Upper lobe of left lung (tissue), 6 donors: ENCODE measurements around the gene PTPRN2. TPM values are rescaled to one million over a fixed set of nuclear protein-coding genes. Genes with fewer than 3 reads are reported as not detected.

Source experiments
- ATAC-seq, 2 donors: fragments of 200-7000 bp; cut with Tn5 transposase; one replicate each; pipeline ENCODE4 v1.9.1; 2022; ENCODE audit warnings: mild to moderate bottlenecking in 2 of 2, moderate library complexity in 2 of 2; ENCODE audit not compliant: low FRiP score in 2 of 2
- DNase-seq, 2 donors: peaks; one replicate each; pipeline ENCODE4 v3.0.0-alpha.2; 2019 to 2020
- H3K27ac ChIP-seq, 4 donors: fragments of 200-600 bp; sonication (generic); one replicate each; pipeline ENCODE4 v1.5.1; 2016 to 2019
- H3K27me3 ChIP-seq, 4 donors: fragments of 200-600 bp; sonication (generic); one replicate each; pipeline ENCODE4 v1.5.1; 2017 to 2019
- H3K36me3 ChIP-seq, 4 donors: fragments of 200-600 bp; sonication (generic); one replicate each; pipeline ENCODE4 v1.5.1; 2016 to 2019
- H3K4me1 ChIP-seq, 4 donors: fragments of 200-600 bp; sonication (generic); one replicate each; pipeline ENCODE4 v1.5.1; 2018 to 2019
- H3K4me3 ChIP-seq, 4 donors: fragments of 200-600 bp; sonication (generic); one replicate each; pipeline ENCODE4 v1.5.1; 2017 to 2019; ENCODE audit warnings: mild to moderate bottlenecking in 2 of 4, moderate library complexity in 1 of 4
- H3K9me3 ChIP-seq, 4 donors: fragments of 200-600 bp; sonication (generic); one replicate each; pipeline ENCODE4 v1.5.1; 2018 to 2019
- CTCF ChIP-seq, 6 experiments: fragments of 450-650 bp in 4 of 6; fragments of 200-600 bp in 2 of 6; sonication (generic) in 2 of 6; IDR thresholded peaks; one replicate each; pipeline ENCODE4 v1.5.1; 2016 to 2019; ENCODE audit warnings: antibody characterized with exemption in 6 of 6
- EP300 ChIP-seq, 4 donors: sonication (generic); formaldehyde crosslinking; IDR thresholded peaks; one replicate each; pipeline ENCODE4 v1.5.1; 2017; ENCODE audit warnings: antibody characterized with exemption in 4 of 4, control low read depth in 2 of 4
- POLR2A ChIP-seq, 4 donors: fragments of 450-650 bp; IDR thresholded peaks; one replicate each; pipeline ENCODE4 v1.5.1; 2016 to 2017; ENCODE audit warnings: antibody characterized with exemption in 4 of 4, mild to moderate bottlenecking in 2 of 4
- POLR2AphosphoS5 ChIP-seq, 2 donors: sonication (generic); formaldehyde crosslinking; IDR thresholded peaks; one replicate each; pipeline ENCODE4 v1.5.1; 2017; ENCODE audit warnings: antibody characterized with exemption in 2 of 2
- WGBS, 2 donors: methylation state at CpG; one replicate each; pipeline ENCODE4 v1.1.5; 2017 to 2018; 5-methylcytosine and 5-hydroxymethylcytosine counted together
- total RNA-seq, 6 donors: library from RNA; depleted of rRNA in 4 of 6; stranded (reverse); fragments of >200 nt in 4 of 6; gene quantifications; one replicate each; pipeline versions ENCODE4 v1.1.0 to v1.2.1, GENCODE V29; 2016 to 2021
- donor health status: DM: no; HTN: no; CAD: no; lungs with moderate emphysema.
- donor health status: DM: no; HTN: yes; CAD: no; lungs with severe emphysema.

PTPRN2 gene
- total RNA-seq, 6 donors from 2014 or later = 3.3 to 7.9 (median 5.2) TPM

- TF ChIP-seq EP300 (IDR thresholded peaks at IDR 0.05) (no peak), POLR2AphosphoS5 (IDR thresholded peaks at IDR 0.05) (no peak), CTCF (IDR thresholded peaks at IDR 0.05) (no peak), POLR2A (IDR thresholded peaks at IDR 0.05) (no peak)
- Histone ChIP-seq H3K4me1 (no peaks in the 10 kb centered on the region), H3K27ac (no peak overlapping the region), H3K4me3 (no peak overlapping the region), H3K36me3 (no peaks in the 10 kb centered on the region), H3K9me3 (peaks cover 0 to 4% (median 0%) of the 10 kb centered on the region in 4 donors), H3K27me3 (no peaks in the 10 kb centered on the region)
- DNase-seq = no peak
- ATAC-seq = no peak
- 88 to 90% methylated on average over 9 of the region's 9 CpGs for WGBS, 2 donors
Observed at GRCh38 chr7:157884461-157885062, 703.1 kb downstream of the PTPRN2 start.

- Histone ChIP-seq H3K4me1 (no peaks in the 10 kb centered on the region), H3K36me3 (no peaks in the 10 kb centered on the region), H3K27me3 (no peaks in the 10 kb centered on the region), H3K4me3 (no peak overlapping the region), H3K27ac (no peak overlapping the region), H3K9me3 (peaks cover 0 to 4% (median 0%) of the 10 kb centered on the region in 4 donors)
- DNase-seq (no peak), ATAC-seq (no peak)
- WGBS, 2 donors = 76 to 79% methylated on average over 8 of the region's 8 CpGs
- no peak for TF ChIP-seq EP300 (IDR thresholded peaks at IDR 0.05)
- TF ChIP-seq POLR2A (IDR thresholded peaks at IDR 0.05) = no peak
- TF ChIP-seq CTCF (IDR thresholded peaks at IDR 0.05) = no peak
- no peak for TF ChIP-seq POLR2AphosphoS5 (IDR thresholded peaks at IDR 0.05)
Observed at GRCh38 chr7:157881048-157881771, 706.4 kb downstream of the PTPRN2 start.

- H3K36me3 ChIP-seq = no peaks in the 10 kb centered on the region
Observed at GRCh38 chr7:157879391-157879790, 708.2 kb downstream of the PTPRN2 start.

GRCh38 chr7:157877298-157878090 is 710.1 kb downstream of the PTPRN2 start:
- Histone ChIP-seq H3K27ac (no peak overlapping the region), H3K4me1 (peaks cover 0 to 8% (median 5%) of the 10 kb centered on the region in 4 donors), H3K4me3 (no peak overlapping the region), H3K9me3 (no peaks in the 10 kb centered on the region), H3K27me3 (no peaks in the 10 kb centered on the region), H3K36me3 (no peaks in the 10 kb centered on the region)
- no peak for TF ChIP-seq EP300 (IDR thresholded peaks at IDR 0.05)
- no peak for TF ChIP-seq POLR2AphosphoS5 (IDR thresholded peaks at IDR 0.05)
- no peak for TF ChIP-seq CTCF (IDR thresholded peaks at IDR 0.05)
- TF ChIP-seq POLR2A (IDR thresholded peaks at IDR 0.05) = no peak
- ATAC-seq (no peak), DNase-seq (no peak)
- WGBS, 2 donors = 62 to 65% methylated on average over 14 to 31 of the region's 31 CpGs

More at GRCh38 chr7:157879391-157879790, 708.2 kb downstream of the PTPRN2 start:
- DNase-seq = no peak
- WGBS, 2 donors = 75 to 89% methylated on average over 10 of the region's 10 CpGs
- Histone ChIP-seq H3K27ac (no peak overlapping the region), H3K4me1 (peaks cover 0 to 8% (median 5%) of the 10 kb centered on the region in 4 donors), H3K9me3 (peaks cover 0 to 3% (median 0%) of the 10 kb centered on the region in 4 donors), H3K4me3 (no peak overlapping the region), H3K27me3 (no peaks in the 10 kb centered on the region)
- no peak for ATAC-seq
- TF ChIP-seq POLR2AphosphoS5 (IDR thresholded peaks at IDR 0.05) (no peak), EP300 (IDR thresholded peaks at IDR 0.05) (no peak), POLR2A (IDR thresholded peaks at IDR 0.05) (no peak), CTCF (IDR thresholded peaks at IDR 0.05) (no peak)
